ENCODE results near the gene GMPR2.

DNA sequence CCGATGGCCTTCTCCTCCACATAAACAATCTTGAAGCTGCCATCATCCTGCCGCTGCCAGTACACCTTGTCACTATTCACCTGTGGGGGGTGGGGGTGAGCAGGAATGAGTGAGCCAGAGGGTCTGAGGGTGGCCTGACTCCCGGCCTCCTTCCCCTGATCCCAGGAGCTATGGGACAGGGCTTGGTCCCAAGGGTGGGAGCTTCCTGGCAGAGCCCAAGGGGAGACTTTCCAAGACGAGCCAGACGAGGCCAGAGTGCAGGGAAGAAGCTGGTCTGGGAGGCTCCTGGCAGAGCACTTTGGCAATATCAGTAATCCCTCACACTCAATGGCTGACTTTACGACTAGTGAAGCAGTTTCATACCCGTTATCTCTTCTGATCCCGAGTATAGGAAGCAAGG lies 22.7 kb downstream of the GMPR2 start:
- TF ChIP-seq JUNB (CRISPR knock-in tag; IDR thresholded peaks at IDR 0.05; ENCODE audit: borderline replicate concordance), result no peak
- TF ChIP-seq, protein P1, sequence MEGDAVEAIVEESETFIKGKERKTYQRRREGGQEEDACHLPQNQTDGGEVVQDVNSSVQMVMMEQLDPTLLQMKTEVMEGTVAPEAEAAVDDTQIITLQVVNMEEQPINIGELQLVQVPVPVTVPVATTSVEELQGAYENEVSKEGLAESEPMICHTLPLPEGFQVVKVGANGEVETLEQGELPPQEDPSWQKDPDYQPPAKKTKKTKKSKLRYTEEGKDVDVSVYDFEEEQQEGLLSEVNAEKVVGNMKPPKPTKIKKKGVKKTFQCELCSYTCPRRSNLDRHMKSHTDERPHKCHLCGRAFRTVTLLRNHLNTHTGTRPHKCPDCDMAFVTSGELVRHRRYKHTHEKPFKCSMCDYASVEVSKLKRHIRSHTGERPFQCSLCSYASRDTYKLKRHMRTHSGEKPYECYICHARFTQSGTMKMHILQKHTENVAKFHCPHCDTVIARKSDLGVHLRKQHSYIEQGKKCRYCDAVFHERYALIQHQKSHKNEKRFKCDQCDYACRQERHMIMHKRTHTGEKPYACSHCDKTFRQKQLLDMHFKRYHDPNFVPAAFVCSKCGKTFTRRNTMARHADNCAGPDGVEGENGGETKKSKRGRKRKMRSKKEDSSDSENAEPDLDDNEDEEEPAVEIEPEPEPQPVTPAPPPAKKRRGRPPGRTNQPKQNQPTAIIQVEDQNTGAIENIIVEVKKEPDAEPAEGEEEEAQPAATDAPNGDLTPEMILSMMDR (CRISPR knock-in tag; IDR thresholded peaks at IDR 0.05), result no peak
- no peak for TF ChIP-seq POLR2A (IDR thresholded peaks at IDR 0.05; ENCODE audit: insufficient read depth in 1 of 2, low read depth in 2 of 2, low read length in 2 of 2)
